Activated CD8-positive, alpha-beta T cell treated with anti-CD3 and anti-CD28 coated beads for 36 hours (primary cell): ENCODE results near the gene HSPG2. TPM values are rescaled to one million over a fixed set of nuclear protein-coding genes. Genes with fewer than 3 reads are reported as not detected.

Experiments used
- ATAC-seq: fragments of 200-7000 bp; cut with Tn5 transposase; one replicate; pipeline ENCODE4 v1.10.0; 2021; ENCODE audit warnings: mild to moderate bottlenecking, moderate library complexity
- CTCF ChIA-PET: fragments of 350-600 bp; sonication (Branson Sonifier 250); formaldehyde crosslinking; loops from one replicate; lab custom pipeline; 2021; ENCODE audit warnings: antibody characterized with exemption; lab: Charles Lee
- POLR2A ChIA-PET: fragments of 350-600 bp; sonication (Branson Sonifier 250); formaldehyde crosslinking; loops from one replicate; lab custom pipeline; 2021; ENCODE audit warnings: antibody characterized with exemption; lab: Charles Lee
- DNase-seq: peaks from one replicate; pipeline ENCODE4 v3.0.0-alpha.2; 2020
- H3K27ac Mint-ChIP-seq: one replicate; pipeline ENCODE4 v1.8.0; 2021; ENCODE audit warnings: mild to moderate bottlenecking, mixed read lengths
- H3K27me3 Mint-ChIP-seq: one replicate; pipeline ENCODE4 v1.8.0; 2021; ENCODE audit warnings: mixed read lengths
- H3K36me3 Mint-ChIP-seq: one replicate; pipeline ENCODE4 v1.8.0; 2021; ENCODE audit warnings: low read depth, mixed read lengths
- H3K4me1 Mint-ChIP-seq: one replicate; pipeline ENCODE4 v1.8.0; 2021; ENCODE audit warnings: low read depth, mixed read lengths
- H3K4me3 Mint-ChIP-seq: one replicate; pipeline ENCODE4 v1.8.0; 2021; ENCODE audit warnings: mild to moderate bottlenecking, moderate library complexity, mixed read lengths
- H3K9me3 Mint-ChIP-seq: one replicate; pipeline ENCODE4 v1.8.0; 2021; ENCODE audit warnings: mixed read lengths
- CTCF ChIP-seq: fragments of 200-600 bp; IDR thresholded peaks from one replicate; pipeline ENCODE4 v1.8.0; 2022; ENCODE audit warnings: antibody characterized with exemption, mild to moderate bottlenecking
- intact Hi-C: fragments of 100-400 bp; cut with micrococcal nuclease; formaldehyde crosslinking; loops from one replicate; pipeline ENCODE4 v1.10.0; 2022
- total RNA-seq, 2 experiments: library from RNA; stranded (reverse); gene quantifications; one replicate each; pipeline ENCODE4 v1.2.3, GENCODE V29; 2021

HSPG2 gene
- total RNA-seq, 2 experiments from 2014 or later = 52.1 to 59.0 TPM

DNA sequence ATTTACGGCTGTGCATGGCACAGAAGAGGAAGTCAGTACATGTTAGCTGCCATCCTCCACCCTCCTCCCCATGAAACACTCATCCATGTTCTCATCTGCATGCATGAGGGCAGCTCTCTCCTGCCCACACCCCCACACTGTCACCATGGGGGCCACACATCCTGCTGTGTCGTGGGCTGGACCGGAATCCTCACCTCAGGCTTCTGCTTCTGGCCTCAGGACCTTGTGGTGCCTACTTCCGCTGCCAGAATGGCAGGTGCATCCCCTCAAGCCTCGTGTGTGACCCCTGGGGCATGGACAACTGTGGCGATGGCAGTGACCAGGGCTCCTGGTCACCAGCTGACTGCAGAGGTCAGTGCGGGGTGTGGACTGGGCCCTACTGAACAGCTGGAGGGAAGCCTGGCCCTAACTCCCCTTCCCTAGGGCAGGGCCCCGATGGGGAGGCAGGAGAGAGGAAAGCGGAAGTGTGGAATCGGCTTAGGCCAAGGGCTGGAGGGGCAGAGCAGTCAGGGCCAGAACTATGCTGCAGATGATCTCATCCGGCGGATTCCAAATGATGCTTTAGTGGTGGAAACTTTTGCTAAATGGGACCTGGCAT lies 121.3 kb downstream of the HSPG2 start:
- Mint-ChIP-seq H3K4me1 (peaks cover 6% of the 10 kb centered on the region), H3K9me3 (no peaks in the 10 kb centered on the region), H3K27me3 (peaks cover 13% of the 10 kb centered on the region), H3K36me3 (no peaks in the 10 kb centered on the region), H3K27ac (no peak overlapping the region), H3K4me3 (no peak overlapping the region)
- intact Hi-C loops = no loop called here
- POLR2A ChIA-PET = no interaction called here
- TF ChIP-seq CTCF = no peak
- CTCF ChIA-PET = no interaction called here
- no peak for DNase-seq
- no peak for ATAC-seq

GRCh38 chr1:21814981-21815582 lies 122.0 kb downstream of the HSPG2 start:
- DNase-seq (no peak), ATAC-seq (no peak)
- H3K27me3 Mint-ChIP-seq = peaks cover 15% of the 10 kb centered on the region
- ChIA-PET CTCF (no interaction called here), POLR2A (no interaction called here)
- H3K9me3 Mint-ChIP-seq = no peaks in the 10 kb centered on the region
- intact Hi-C loops = no loop called here
- no peak overlapping the region for H3K27ac Mint-ChIP-seq
- no peak for TF ChIP-seq CTCF
- H3K4me1 Mint-ChIP-seq = peaks cover 6% of the 10 kb centered on the region
- peak overlapping the region; percentile 19 for H3K4me3 Mint-ChIP-seq
- H3K36me3 Mint-ChIP-seq = no peaks in the 10 kb centered on the region

- POLR2A ChIA-PET = no interaction called here
- TF ChIP-seq CTCF = peak; percentile 83
- Mint-ChIP-seq H3K9me3 (no peaks in the 10 kb centered on the region), H3K27ac (no peak overlapping the region), H3K4me1 (peaks cover 6% of the 10 kb centered on the region), H3K36me3 (no peaks in the 10 kb centered on the region), H3K4me3 (peak overlapping the region; percentile 48), H3K27me3 (peaks cover 15% of the 10 kb centered on the region)
- DNase-seq (peak; percentile 51), ATAC-seq (peak; percentile 86)
- intact Hi-C loops = no loop called here
- CTCF ChIA-PET = no interaction called here
Measured at GRCh38 chr1:21814241-21814918, 122.7 kb downstream of the HSPG2 start.

- CTCF ChIA-PET = interaction anchor here (1.1 kb wide), 1 partner anchor 12 kb away, joined by 3 read pairs; no protein-coding TSS in a partner anchor
- intact Hi-C loops = no loop called here
Measured at GRCh38 chr1:21813542-21813941, 123.6 kb downstream of the HSPG2 start.

More at GRCh38 chr1:21813542-21813941, 123.6 kb downstream of the HSPG2 start:
- ATAC-seq (no peak), DNase-seq (no peak)
- no peak for TF ChIP-seq CTCF
- POLR2A ChIA-PET = interaction anchor here (0.5 to 0.7 kb wide), 3 partner anchors 55 to 672 kb away, joined by 3 to 4 read pairs (median 3); no protein-coding TSS in a partner anchor
- Mint-ChIP-seq H3K9me3 (no peaks in the 10 kb centered on the region), H3K4me3 (no peak overlapping the region), H3K27me3 (peaks cover 15% of the 10 kb centered on the region), H3K36me3 (no peaks in the 10 kb centered on the region), H3K4me1 (peaks cover 5% of the 10 kb centered on the region), H3K27ac (no peak overlapping the region)
